HG02642 (cell line): Measurements from ENCODE around the gene AOX1.
"Not testable (repeated sequence)": the region's sequence is repeated elsewhere in the genome, so short reads cannot be mapped to it uniquely, and the experiment has no call there.

Source experiments
- ATAC-seq: cut with Tn5 transposase; IDR thresholded peaks from one replicate; pipeline ENCODE4 v1.9.1; 2021; ENCODE audit warnings: mild to moderate bottlenecking; ENCODE audit not compliant: unreplicated experiment, poor library complexity

The AOX1 gene

DNA sequence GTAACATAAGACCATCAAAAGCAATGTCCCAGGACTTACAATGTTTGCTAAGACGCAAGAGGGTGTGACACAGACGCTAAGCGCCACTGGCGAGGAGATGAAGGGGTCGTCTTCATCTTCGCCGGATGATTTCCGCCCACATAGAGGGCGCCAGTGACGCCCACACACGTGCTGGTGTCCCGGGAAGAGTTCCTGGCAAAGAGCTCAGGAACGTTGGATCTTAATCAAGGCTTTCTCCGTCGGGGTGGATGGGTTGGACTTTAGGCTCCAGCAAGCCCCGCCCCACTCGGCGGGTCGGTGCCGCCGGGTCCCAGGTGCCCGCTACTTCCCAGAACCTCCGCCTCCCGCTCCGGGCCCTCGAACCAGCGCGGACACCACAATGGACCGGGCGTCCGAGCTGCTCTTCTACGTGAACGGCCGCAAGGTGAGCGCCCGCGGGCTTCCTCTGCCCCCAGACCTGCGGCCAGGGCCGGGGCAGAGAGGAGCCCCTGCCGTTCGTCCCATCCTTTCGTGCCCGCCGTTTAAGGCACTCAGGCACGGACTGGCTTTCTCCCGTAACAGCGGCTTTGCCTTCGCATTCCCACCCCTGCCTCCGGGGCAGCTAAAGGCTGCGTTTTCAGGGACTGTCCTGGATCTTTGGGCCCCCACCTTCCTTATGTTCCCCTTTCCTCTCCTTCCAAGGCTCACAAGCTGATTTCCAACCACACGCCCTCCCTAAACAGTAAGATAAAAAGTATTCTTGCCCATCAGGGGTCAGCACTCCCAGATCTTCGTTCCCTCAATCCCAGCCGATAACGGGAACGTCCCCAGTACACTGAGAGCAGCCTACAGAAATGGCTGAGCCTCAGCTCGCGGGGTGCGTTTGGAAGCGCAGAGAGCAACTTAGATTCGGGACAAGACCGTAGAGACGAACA is at the start of gene AOX1:
TSS of gene AOX1 (plus strand) at position 285 of the 914 bp plus-strand sequence. CDS start at position 380, 95 bp downstream.
- ATAC-seq, result peak; percentile 47

DNA sequence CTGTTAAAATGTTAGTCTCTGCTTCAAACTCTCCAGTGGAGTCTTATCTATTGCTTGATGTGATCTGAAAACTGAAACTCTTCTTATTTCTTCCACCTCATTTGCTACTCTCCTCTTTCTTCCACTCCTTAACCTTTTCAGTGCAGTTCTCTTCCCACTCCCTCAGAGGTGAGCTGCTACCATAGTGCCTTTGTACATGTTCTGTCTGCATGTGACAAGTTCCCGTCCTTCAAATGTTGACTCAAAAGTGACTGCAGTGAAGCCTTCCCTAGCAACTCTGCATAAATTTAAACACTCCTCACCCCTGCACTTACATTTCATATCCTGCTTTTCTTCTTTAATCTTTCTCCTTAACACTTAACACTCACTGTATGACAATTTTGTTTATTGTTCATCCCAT is 47.7 kb upstream of the AOX1 start:
- no peak for ATAC-seq

DNA sequence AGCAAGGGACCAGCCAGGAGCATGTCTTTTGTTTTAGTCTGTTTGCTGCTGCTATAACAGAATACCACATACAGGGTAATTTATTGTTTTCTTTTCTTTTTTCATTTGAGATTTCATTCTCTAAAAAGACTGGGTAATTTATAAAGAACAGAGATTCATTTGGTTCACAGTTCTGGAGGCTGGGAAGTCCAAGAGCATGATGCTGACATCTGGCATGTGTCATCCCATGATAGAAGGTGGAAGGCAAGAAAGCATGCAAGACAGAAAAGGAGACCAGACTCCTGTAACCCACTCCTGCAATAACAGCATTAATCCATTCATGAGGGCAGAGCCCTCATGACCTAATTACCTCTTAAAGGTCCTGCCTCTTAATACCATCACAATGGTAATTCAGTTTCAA is 45.0 kb upstream of the AOX1 start:
- no peak for ATAC-seq

DNA sequence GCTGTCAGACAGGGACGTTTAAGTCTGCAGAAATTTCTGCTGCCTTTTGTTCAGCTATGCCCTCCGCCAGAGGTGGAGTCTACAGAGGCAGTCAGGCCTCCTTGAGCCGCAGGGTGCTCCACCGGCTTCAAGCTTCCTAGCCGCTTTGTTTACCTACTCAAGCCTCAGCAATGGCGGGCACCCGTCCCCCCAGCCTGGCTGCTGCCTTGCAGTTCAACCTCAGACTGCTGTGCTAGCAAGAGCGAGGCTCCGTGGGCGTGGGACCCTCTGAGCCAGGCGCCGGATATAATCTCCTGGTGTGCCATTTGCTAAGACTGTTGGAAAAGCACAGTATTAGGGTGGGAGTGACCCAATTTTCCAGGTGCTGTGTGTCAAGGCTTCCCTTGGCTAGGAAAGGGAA is 19.2 kb upstream of the AOX1 start:
- ATAC-seq, result not testable (repeated sequence)

DNA sequence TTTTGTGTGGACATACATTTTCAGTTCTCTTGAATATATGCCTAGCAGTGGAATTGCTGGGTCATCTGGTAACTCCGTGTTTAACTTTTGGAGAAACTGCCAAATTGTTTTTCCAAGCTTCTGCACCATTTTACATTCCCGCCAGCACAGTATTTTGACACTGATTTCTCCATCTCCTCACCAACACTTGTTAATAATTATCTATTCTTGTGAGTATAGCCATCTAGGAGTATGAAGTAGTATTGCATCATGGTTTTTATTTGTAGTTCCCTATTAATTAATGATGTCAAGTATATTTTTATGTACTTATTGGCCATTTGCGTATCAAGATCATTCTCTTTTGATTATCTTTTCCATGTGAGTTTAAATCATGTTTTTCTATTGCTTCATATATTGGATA is 17.9 kb upstream of the AOX1 start:
- ATAC-seq, result no peak

DNA sequence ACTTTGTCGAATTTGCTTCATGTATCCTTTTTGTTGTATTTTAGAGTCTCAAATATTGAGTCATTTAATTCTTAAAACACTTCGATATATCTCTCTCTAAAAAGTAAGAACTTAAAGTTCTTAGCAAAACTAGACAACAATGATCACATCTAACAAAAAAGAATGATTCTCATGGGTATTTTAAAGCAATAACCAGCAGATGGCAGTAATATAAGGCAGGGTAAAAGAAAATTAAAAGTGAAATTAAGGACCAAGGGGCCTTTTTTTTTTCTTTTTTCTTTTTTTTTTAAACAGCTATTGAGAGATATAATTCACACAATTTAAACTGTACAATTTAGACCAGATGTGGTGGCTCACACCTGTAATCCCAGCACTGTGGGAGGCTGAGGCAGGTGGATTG is 9.9 kb upstream of the AOX1 start:
- ATAC-seq, result no peak

DNA sequence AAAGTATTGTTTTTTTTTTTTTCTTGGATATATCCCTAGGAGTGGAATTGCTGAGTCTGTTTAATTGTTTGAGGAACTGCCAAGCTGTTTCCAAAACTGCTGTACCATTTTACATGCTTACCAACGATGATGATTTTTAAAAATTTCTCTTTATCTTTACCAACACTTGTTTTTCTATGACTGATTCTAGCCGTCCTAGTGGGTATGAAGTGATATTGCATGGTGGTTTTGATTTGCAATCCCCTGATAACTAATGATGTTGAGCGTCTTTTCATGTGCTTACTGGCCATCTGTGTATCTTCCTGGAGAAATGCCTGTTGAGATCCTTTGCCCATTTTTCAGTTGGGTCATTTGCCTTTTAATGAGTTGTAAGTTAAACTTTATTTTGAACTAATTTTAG is 8.8 kb upstream of the AOX1 start:
- no peak for ATAC-seq

DNA sequence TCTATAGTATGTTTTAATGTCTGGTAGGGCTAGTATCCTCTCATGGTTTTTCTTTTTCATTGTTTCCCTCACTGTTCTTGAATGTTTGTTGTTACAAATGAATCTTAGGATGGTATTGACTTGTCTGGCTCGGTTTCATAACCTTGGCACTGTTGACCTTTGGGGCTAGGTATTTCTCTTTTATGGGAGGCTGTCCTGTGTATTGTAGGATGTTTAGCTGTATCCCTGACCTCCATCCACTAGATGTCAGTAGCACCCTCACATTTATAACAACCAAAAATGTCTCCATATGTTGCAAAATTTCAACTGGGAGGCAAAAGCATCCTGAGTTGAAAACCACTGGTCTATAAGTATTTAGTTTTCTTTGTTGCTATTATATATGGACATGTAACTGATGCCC is 7.0 kb upstream of the AOX1 start:
- no peak for ATAC-seq

DNA sequence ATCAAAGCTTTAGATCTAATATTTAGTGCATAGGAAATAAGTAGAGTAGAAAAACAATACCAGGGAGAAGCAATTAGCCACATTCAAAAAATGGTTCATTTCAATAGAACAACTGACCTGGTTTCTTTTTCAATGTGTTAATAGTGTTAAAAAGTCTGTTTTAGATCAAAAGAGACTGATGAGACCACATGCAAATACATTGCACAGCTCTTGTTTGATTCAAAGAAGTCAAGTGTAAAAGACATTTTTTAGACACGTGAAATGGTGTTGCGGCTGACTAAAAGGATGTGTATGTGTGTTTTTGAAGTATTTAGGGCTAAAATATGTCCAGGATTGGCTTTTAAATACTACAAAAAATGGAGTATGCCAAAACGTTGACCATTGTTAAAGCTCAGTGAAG is 1.2 kb upstream of the AOX1 start:
- no peak for ATAC-seq

DNA sequence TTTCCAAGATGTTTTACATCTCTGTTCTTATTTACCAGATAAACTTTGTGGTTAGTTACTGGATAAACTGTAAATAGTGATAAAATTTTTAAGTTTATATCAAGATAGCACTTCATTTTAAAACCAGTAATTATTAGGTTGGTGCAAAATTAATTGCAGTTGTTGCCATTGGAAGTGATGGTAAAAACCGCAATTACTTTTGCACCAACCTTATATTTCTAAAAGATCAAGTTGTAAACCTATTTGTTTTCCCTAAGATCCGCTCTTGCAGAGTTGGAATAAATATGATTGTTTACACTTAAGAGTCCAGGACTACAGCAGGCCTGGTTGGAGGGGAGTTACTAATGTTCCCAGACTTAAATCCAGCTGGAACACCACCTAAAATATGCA is 479 bp upstream of the AOX1 start:
- no peak for ATAC-seq

DNA sequence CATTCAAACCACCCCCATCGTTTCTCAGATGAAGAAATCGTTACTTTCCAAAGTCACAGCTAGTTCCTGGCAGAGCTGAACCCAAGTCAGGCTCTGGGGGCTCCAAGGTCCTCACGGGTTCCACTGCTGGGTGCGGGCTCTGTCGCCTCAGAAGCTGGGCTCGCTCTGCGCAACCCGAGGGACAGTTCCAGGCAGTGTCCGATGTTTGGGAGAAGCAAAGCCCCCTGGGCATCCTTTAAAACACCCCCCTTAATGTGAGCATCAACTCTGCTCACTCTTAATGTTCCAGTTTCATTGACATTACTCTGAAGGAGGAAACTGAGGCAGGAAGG is 796 bp downstream of the AOX1 start:
- no peak for ATAC-seq

DNA sequence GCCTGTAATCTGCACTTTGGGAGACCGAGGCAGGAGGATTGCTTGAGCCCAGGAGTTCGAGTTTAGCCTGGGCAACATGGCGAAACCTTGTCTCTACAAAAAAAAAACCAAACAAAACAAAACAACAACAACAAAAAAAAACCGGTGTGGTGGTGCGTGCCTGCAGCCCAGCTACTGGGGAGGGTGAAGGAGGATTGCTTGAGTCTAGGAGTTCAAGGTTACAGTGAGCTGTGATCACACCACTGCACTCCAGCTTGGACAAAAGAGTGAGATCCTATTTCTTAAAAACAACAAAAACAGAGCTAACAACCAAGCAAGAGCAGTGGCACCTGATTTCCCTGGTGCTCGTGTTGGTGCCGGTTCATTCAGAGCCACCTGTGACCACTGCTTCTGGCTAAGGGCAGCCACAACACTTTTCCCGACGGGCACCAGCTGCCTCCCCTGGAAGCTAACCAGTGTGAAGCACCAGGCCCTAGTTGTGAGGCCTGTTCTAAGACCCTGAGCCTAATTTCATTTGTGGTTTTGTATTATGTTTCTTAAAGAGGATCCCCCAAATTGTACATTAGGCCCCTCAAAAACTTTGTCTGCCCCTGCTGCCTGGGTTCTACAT is 1.3 kb downstream of the AOX1 start:
- no peak for ATAC-seq

DNA sequence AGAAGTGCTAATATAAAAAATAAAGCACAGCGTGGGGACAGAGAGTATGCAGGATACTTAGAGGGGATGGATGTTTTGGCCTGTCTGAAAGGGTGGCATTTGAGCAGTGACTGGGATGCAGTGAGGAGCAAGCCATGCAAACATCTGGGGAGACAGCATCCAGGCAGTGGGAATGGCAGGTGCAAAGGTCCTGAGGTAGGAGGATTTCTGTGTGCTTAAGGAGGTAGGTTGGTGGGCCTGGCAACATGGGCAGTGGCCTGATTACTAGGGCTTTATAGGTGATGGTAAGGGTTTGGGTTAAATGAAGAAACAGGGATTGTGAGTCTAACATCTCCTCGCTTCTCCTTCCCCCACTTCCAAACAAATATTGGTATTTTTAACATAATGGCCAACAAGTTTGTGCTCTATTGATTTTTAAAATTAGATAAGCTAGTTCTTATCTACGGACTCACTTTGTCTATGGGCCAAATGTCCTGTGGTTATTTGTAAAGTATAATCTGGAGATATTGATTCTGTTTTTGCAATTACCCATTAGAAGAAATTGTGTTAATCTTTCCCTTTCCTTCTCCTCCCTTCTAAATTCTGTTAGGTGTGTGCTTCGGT is 2.4 kb downstream of the AOX1 start:
- no peak for ATAC-seq

DNA sequence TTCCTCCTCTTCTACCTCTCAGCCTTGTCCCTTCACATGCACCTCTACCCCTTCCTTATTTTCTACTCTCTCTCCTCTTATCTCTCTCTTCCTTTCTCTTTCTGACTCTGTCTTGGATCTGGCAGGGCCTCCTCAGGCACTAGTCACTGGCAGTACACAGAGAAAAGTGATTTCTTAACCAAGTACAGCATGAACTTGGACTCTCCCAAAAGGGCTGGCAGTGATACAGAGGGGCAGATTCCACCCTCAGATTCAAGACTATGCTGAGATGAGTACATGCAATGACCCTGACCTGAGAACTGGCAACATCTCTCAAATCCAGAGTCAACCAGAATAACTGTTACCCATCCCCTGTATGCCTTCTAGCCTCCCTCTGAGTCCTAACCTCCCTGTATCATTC is 4.3 kb downstream of the AOX1 start:
- ATAC-seq, result no peak

DNA sequence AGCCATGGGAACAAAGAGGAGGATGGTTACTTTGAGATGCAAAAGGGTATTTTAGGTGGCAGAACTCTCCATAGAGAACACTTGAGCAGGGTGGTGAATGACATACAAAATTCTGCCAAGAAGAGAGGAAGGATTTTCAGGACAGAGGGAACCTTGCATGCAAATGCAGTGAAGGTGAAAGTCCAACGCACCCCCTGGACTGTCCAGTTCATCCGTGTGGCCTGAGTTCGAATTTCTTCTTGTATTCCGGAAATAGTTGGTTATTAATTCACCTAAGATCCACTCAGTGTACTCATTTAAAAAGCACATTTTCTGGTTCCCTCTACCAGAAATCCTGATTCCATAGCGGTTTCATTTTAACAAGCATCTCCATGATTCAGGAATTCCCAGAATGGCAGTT is 5.5 kb downstream of the AOX1 start:
- no peak for ATAC-seq

DNA sequence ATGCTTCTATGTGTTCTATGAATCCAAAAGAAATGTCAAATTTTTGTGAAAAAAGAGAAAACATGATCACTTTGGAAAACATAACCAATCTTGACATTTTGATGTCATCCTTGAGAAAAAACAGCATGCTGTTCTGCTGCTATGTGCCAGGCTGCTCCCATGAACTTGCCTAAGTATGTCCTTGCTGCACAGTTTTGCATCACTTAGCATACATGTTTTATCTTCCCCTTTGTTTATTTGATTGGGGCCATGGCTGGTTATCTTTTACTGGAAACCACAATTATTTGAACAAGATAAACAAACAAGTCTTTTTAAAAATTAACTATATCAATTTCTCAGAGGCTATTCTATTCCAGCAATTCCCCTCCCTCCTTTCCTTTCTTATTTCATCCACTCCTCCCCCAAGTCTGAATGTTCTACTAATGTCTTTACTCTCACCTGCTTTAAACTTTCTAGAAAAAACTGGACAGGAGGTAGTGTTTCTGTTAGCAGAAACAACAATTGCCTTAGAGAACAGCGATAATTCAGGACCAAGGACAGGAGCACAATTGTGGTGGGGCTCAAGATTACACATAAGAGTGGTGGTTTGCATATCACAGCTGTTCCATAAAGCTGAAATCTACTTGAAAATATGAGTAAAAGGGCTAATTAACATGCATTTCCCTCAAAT is 6.7 kb downstream of the AOX1 start:
- ATAC-seq, result no peak

DNA sequence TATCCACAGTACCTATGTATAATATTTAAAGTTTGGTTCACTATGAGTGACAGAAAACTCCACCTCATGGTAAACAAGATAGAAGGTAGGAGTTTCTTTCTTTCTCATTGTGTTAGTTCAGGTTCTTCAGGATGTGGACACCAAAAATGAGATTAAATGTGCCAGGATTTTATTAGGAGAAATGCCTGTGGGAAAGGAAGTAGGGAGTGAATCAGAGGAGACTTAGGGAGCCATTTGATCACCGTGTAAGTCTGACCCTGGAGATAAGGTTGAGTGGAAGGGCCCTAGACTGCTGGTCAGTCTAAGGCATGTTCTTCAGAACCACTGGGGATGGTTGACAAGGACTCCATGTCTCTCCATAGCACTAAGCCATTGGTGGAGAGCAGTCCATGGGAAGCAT is 8.1 kb downstream of the AOX1 start:
- no peak for ATAC-seq

DNA sequence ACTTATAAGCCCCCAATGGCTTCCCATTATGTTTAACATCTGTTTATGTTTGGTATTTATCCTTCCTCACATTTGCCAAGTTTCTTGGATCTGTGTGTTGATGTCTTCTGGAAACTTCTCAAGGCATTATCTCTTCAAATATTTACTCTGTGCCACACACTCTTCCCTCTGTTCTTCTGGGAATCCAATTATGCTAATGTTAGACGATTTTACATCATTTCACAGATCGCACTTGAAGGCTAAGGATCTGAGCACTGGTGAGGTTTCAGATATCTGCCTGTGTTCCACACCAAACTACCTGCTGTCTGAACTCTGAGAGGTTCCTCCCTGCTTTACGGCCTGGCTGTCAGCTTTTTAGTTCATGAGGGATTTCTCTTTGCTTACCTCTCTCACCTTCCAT is 10.1 kb downstream of the AOX1 start:
- no peak for ATAC-seq

DNA sequence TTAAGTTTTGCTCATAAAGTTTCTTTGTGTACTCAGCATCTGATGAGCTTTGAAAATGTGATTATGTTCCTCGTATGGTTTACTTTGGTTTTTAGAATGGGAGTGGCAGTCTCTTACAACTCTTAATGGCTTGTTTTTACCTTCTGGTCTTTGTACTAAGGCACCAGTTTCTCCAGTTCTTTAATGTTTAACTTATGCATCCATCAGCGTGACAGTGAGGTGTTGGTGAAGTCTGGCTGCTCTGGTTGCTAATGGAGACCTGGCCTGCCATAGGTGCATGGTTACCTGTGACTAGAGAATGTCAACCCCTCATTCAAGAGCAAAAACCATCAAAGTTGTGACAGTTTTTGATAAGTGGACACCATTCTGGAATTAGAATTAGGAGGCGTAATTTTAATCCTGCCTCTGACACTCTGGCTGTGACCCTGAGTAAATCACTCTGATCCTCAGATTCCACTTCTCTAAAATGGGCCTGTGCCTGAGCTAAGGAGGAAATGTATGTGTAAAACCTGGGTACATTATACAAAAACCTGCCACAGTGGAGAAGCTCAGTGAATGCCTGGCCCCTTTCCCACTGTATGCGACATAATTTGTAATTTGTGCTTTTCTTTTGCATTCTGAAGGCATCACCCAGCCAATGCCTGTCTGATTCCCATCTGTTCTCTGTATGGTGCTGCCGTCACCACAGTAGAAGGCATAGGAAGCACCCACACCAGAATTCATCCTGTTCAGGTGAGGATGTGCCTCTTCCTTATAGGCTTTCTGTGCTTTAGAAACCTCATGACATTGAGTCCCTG is 11.2 kb downstream of the AOX1 start:
- no peak for ATAC-seq

DNA sequence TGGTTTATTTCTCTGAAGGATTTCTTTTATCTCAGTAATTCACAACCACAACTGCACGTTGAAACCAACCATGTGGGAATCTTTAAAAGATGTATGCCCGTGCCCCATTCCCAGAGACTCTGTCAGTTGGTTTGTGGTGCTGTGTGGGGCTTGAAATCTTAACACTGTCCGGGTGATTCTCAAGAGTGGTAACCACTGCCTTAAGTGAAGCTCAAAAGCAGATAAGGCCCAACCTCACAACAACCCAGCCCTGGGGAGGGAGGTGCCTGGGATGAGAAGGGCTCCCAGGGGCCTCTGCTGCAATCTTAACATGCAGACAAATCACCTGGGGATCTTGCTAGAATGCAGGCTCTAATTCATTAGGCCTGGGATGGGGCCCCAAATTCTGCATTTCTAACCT is 13.4 kb downstream of the AOX1 start:
- no peak for ATAC-seq
